ENCODE results near the gene PSAPL1. TPM values are rescaled to one million over a fixed set of nuclear protein-coding genes. Genes with fewer than 3 reads are reported as not detected.

PSAPL1 gene
- total and polyA plus RNA-seq, 2 donors: 0.05 TPM; not detected in 1

- no peak overlapping the region for H3K27ac ChIP-seq (ENCODE audit: low read depth)
- no peaks in the 10 kb centered on the region for H3K4me1 ChIP-seq (ENCODE audit: insufficient read depth)
- 78% methylated on average over 16 of the region's 16 CpGs for WGBS
- no peak for DNase-seq (ENCODE audit: extremely low spot score)
- H3K36me3 ChIP-seq (ENCODE audit: insufficient read depth): no peaks in the 10 kb centered on the region
- H3K4me3 ChIP-seq (ENCODE audit: low read depth, low read length): no peak overlapping the region
Observed at GRCh38 chr4:7415927-7416686, 18.6 kb downstream of the PSAPL1 start.

DNA sequence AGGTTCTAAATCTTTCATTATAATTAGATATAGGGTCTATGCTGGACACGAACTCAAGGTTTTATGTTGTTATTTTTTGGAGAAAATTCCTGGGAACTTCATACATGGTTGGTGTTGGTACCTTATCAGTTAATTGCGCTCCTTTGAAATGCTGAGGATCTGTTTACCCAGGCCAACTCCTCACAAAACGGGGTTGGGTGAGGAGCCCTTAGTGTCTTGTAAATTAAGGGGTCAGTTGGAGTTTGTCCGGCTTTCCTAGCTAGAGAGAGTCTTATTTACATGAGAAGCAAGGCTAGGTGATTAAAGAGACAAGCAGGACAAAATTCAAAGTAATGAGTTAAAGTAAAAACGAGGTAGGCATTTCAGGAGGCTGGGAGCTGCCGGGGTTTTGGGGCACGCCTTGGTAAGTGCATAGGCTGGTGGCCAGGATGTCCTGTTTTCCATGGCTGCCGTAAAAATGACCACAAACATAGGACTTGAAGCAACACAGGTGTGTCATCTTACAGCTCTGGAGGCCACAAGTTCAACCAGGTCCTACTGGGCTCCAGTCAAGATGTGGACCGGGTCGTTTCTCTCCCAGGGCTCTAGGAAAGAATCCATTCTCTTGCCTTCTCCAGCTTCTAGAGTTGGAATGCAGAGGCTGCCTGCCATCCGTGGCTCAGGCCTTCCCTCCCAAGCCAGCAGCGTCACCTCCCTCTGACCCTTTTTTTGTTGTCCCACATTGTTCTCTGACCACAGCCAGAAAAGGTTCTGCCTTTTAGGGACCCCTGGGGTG lies 19.8 kb downstream of the PSAPL1 start:
- H3K4me3 ChIP-seq (ENCODE audit: low read depth, low read length): no peak overlapping the region
- WGBS: 46% methylated on average over 12 of the region's 12 CpGs

DNA sequence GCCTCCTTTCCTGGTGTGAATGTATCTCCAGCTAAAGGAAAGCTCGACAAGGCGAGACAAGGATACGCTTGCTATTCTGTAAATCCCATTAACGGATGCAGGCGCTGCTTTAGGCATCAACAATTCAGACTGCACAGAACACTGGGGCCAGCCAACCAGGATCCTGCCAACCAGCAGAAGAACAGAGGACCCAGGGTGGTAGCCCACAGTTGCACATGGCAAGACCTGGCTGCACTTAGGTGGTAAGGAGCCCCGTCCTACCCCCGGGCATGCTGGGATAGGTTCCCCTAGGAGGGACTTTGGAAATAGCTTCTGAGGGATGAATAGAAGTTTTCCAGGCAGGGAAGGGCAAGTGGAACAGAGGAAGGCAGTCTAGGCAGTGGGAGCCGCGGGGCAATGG lies 20.7 kb downstream of the PSAPL1 start:
- H3K4me3 ChIP-seq (ENCODE audit: low read depth, low read length): no peak overlapping the region
- H3K36me3 ChIP-seq (ENCODE audit: insufficient read depth): no peaks in the 10 kb centered on the region
- no peak for DNase-seq (ENCODE audit: extremely low spot score)
- H3K27ac ChIP-seq (ENCODE audit: low read depth): no peak overlapping the region
- no peaks in the 10 kb centered on the region for H3K4me1 ChIP-seq (ENCODE audit: insufficient read depth)
- WGBS: 81% methylated on average over 9 of the region's 9 CpGs

More for the DNA sequence above, 19.8 kb downstream of the PSAPL1 start:
- DNase-seq (ENCODE audit: extremely low spot score): no peak
- Histone ChIP-seq H3K36me3 (ENCODE audit: insufficient read depth) (no peaks in the 10 kb centered on the region), H3K4me1 (ENCODE audit: insufficient read depth) (no peaks in the 10 kb centered on the region), H3K27ac (ENCODE audit: low read depth) (no peak overlapping the region)

- no peak for DNase-seq (ENCODE audit: extremely low spot score)
- no peak overlapping the region for H3K27ac ChIP-seq (ENCODE audit: low read depth)
- no peaks in the 10 kb centered on the region for H3K36me3 ChIP-seq (ENCODE audit: insufficient read depth)
- H3K4me3 ChIP-seq (ENCODE audit: low read depth, low read length): no peak overlapping the region
- 81% methylated on average over 4 of the region's 4 CpGs for WGBS
- no peaks in the 10 kb centered on the region for H3K4me1 ChIP-seq (ENCODE audit: insufficient read depth)
Observed at GRCh38 chr4:7412554-7412912, 22.2 kb downstream of the PSAPL1 start.

DNA sequence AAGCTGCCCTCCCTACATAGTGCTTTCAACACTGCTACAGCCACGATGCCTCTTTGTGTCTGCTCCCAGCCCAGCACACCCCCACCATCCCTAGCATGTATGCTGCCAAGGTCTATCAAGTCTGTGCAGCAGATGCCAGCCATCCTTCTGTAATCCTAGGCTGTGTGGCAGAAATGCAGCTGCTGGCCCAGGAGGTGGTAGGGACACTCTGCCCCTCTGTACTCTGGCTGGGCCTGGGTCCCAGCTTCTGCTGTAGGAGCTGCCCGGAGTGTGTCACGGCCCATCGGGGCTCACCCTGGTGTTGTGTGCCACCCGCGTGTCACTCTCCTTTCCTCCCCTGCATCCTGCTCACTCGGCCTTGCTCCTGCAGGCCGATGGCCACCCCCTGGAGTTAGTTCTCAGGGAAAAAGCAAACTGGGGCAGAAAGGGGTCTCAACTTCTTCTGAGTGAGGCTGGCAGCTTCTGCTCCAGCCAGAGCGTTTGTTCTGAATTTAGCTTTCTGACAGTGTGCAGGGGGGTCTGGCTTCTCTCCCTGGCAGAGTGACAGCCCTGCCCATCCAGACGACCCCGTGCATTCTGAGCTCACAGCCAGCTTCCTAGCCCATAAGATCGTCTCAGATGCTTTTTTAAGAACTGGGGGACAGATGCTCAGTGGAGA lies 22.7 kb downstream of the PSAPL1 start:
- 47% methylated on average over 12 of the region's 12 CpGs for WGBS
- Histone ChIP-seq H3K27ac (ENCODE audit: low read depth) (no peak overlapping the region), H3K4me3 (ENCODE audit: low read depth, low read length) (no peak overlapping the region), H3K4me1 (ENCODE audit: insufficient read depth) (no peaks in the 10 kb centered on the region), H3K36me3 (ENCODE audit: insufficient read depth) (no peaks in the 10 kb centered on the region)
- no peak for DNase-seq (ENCODE audit: extremely low spot score)

DNA sequence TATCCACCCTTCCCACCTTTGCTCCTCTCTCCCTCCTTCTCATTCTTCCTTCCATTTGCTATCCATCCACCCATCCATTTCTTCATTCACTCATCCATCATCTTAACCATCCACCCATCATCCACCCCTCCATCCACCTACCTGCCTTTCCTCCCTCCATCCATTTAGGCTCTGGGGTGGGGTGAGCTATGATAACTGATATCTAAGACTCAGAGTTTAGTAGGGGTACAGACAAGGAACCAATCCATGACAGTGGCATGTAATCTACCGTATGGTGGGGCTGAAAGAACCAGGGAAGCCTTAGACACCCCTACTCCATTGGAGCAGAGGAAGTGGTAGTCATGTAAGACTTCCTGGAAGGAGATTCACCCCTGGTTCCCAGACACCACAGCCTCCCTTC lies 23.2 kb downstream of the PSAPL1 start:
- no peaks in the 10 kb centered on the region for H3K4me1 ChIP-seq (ENCODE audit: insufficient read depth)
- H3K4me3 ChIP-seq (ENCODE audit: low read depth, low read length): no peak overlapping the region
- no peaks in the 10 kb centered on the region for H3K36me3 ChIP-seq (ENCODE audit: insufficient read depth)
- H3K27ac ChIP-seq (ENCODE audit: low read depth): no peak overlapping the region
- DNase-seq (ENCODE audit: extremely low spot score): no peak
- 72% methylated on average over 1 of the region's 1 CpG for WGBS

DNA sequence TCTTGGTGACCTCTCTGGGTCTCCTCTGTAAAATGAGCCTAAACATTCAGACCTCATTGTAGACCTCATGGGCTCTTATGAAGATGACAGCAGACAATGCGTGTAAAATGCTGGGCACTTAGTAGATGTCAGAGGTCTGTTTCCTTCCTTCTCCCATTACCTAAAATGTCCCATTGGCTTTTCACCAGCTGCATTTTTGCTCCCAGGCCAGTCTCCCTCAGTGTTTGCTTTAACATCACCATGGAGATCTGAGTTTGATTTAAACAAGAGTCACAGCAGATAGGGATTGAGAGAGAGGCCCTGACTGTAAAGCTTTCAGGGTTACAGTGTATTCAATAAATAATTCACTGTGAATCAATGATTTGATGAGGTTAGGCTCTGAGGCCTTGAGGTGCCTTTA lies 24.3 kb downstream of the PSAPL1 start:
- Histone ChIP-seq H3K27ac (ENCODE audit: low read depth) (no peak overlapping the region), H3K4me3 (ENCODE audit: low read depth, low read length) (no peak overlapping the region), H3K36me3 (ENCODE audit: insufficient read depth) (no peaks in the 10 kb centered on the region), H3K4me1 (ENCODE audit: insufficient read depth) (no peaks in the 10 kb centered on the region)
- 38% methylated on average over 1 of the region's 1 CpG for WGBS
- DNase-seq (ENCODE audit: extremely low spot score): peak; percentile 40

- Histone ChIP-seq H3K4me3 (ENCODE audit: low read depth, low read length) (no peak overlapping the region), H3K4me1 (ENCODE audit: insufficient read depth) (no peaks in the 10 kb centered on the region), H3K27ac (ENCODE audit: low read depth) (no peak overlapping the region), H3K36me3 (ENCODE audit: insufficient read depth) (no peaks in the 10 kb centered on the region)
- 85% methylated on average over 4 of the region's 4 CpGs for WGBS
- DNase-seq (ENCODE audit: extremely low spot score): no peak
Observed at GRCh38 chr4:7408166-7408565, 26.6 kb downstream of the PSAPL1 start.

GRCh38 chr4:7403001-7403400 lies 31.7 kb downstream of the PSAPL1 start:
- no peak for DNase-seq (ENCODE audit: extremely low spot score)
- H3K4me1 ChIP-seq (ENCODE audit: insufficient read depth): no peaks in the 10 kb centered on the region
- 34% methylated on average over 3 of the region's 3 CpGs for WGBS
- no peaks in the 10 kb centered on the region for H3K36me3 ChIP-seq (ENCODE audit: insufficient read depth)
- no peak overlapping the region for H3K4me3 ChIP-seq (ENCODE audit: low read depth, low read length)
- no peak overlapping the region for H3K27ac ChIP-seq (ENCODE audit: low read depth)

- no peak for DNase-seq (ENCODE audit: extremely low spot score)
- Histone ChIP-seq H3K27ac (ENCODE audit: low read depth) (no peak overlapping the region), H3K36me3 (ENCODE audit: insufficient read depth) (no peaks in the 10 kb centered on the region), H3K4me1 (ENCODE audit: insufficient read depth) (no peaks in the 10 kb centered on the region), H3K4me3 (ENCODE audit: low read depth, low read length) (no peak overlapping the region)
- WGBS: 66% methylated on average over 4 of the region's 4 CpGs
Observed at GRCh38 chr4:7402526-7402925, 32.2 kb downstream of the PSAPL1 start.

DNA sequence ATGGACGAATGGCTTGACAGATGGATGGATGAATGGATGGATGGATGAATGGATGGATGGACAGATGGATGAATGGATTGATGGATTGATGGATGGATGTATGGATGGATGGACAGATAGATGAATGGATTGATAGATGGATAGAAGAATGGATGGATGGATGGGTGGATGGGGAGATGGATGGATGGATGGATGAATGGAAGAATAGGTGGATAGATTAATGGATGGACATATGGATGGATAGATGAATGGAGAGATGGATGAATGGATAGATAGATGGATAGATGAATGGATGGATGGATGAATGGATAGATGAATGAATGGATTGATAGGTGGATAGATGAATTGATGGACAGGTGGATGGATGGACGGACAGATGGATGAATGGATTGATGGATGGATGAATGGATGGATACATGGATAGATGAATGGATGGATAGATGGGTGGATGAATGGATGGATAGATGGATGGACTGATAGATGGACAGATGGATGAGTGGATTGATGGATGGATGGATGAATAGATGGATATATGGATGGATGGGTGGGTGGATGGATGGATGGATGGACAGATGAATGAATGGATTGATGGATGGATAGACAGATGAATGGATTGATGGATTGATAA lies 33.9 kb downstream of the PSAPL1 start:
- 89% methylated on average over 2 of the region's 2 CpGs for WGBS
- H3K36me3 ChIP-seq (ENCODE audit: insufficient read depth): no peaks in the 10 kb centered on the region
- H3K4me1 ChIP-seq (ENCODE audit: insufficient read depth): no peaks in the 10 kb centered on the region
- no peak overlapping the region for H3K4me3 ChIP-seq (ENCODE audit: low read depth, low read length)
- DNase-seq (ENCODE audit: extremely low spot score): no peak
- H3K27ac ChIP-seq (ENCODE audit: low read depth): no peak overlapping the region

GRCh38 chr4:7399440-7400234 lies 35.1 kb downstream of the PSAPL1 start:
- no peak for DNase-seq (ENCODE audit: extremely low spot score)
- WGBS: 90% methylated on average over 16 of the region's 16 CpGs

More at GRCh38 chr4:7399440-7400234, 35.1 kb downstream of the PSAPL1 start:
- H3K4me1 ChIP-seq (ENCODE audit: insufficient read depth): no peaks in the 10 kb centered on the region
- no peaks in the 10 kb centered on the region for H3K36me3 ChIP-seq (ENCODE audit: insufficient read depth)
- no peak overlapping the region for H3K4me3 ChIP-seq (ENCODE audit: low read depth, low read length)
- no peak overlapping the region for H3K27ac ChIP-seq (ENCODE audit: low read depth)

All from urinary bladder (tissue), 4 donors.